Heart left ventricle (tissue), 13 donors: ENCODE results near the gene UQCC5.

ENCODE experiments used
- CTCF ChIP-seq, 12 donors: fragments of 200-600 bp; sonication (generic) in 4 of 12; IDR thresholded peaks; one replicate each; pipeline versions ENCODE4 v1.5.0 to v1.8.0; 2018 to 2022; ENCODE audit warnings: antibody characterized with exemption in 12 of 12, mild to moderate bottlenecking in 5 of 12
- POLR2A ChIP-seq, 2 donors: fragments of 450-650 bp; IDR thresholded peaks; one replicate each; pipeline ENCODE4 v1.6.1; 2017; ENCODE audit warnings: antibody characterized with exemption in 2 of 2, mild to moderate bottlenecking in 2 of 2, moderate library complexity in 2 of 2
- donor health status: ischemic (EF 13 %, LVEDD 7.1; RV severe dilation, severe dysfunction).
- donor health status: DM: no; HTN: yes; CAD: no.
- donor health status: DM: no; HTN: no; CAD: no.
- donor health status: ischemic (EF 25% LVEDD 6.9; RV normal size, moderate dysfunction).
- donor health status: ischemic (EF 25% LVEDD 5.7; RV mildly dilated, moderate dysfunction).
- donor health status: ischemic (EF 35%, LVEDD 5.7; RV mildly dilated, moderate dysfunction).
- donor health status: nonischemic (EF 11% LVEDD 7.7; RV severe dilation, severe dysfunction).
- donor health status: DM: yes; HTN: yes; CAD: no.
- donor health status: PGD.
- donor health status: ischemic (EF 29% LVEDD 5.4; RV normal size, mild dysfunction).
- donor health status: nonischemic (EF 23%, LVEDD 6.1; RV moderate dilation, normal function).

DNA sequence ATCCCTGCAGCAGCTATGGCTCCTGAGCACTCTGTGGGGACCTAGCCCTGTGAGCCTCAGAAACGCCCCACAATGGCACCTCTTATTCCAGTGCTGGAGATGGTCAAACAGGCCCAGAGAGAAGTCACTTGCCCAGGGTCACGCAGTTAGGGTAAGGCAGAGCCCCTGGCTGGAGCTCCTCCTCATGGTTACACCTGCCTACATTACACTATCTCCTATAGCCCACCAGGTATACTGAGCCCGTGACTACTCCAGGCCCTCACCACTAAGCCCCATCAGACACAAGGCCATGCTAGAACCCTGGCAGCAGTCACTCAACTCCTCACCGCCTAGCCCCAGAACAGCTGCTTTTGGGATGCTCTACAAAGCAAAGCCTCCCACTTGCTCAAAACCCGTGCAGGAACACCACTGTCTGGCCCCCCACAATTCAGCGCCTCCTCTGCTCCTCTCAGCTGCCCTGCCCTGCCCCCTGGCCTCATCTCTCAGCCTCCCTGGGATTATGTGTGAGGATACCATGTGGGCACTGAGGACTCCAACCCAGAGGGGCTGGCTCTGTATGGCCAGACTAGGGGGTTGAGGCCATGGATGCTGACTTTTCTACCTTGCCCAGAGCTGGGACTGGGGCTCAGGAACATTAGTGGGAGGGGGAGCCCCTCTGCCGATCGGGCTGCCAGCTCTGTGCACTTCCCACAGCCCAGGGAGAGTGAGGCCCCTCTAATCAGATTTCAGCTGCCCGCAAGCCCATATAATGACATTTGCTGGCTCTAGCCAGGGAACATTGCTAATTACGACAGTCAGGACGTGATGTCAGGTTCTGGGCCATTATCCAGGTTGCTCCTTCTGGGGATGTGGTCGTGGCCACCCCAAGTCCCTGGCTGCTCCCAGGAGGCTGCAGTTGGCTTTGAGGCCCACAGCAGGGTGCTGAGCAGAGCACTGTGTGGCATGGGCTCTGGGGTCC, 6.8 kb upstream of the UQCC5 start:
- TF ChIP-seq CTCF (IDR thresholded peaks at IDR 0.05) = no peak
- TF ChIP-seq POLR2A (IDR thresholded peaks at IDR 0.05) = peak in 1 of 2 donors; percentile 10
